GM19023 (cell line): ENCODE measurements around the gene KLHDC1.
A peak's percentile ranks its signal among the peaks of the same experiment; 100 is the strongest.
"Not testable (repeated sequence)": the region's sequence is repeated elsewhere in the genome, so short reads cannot be mapped to it uniquely, and the experiment has no call there.

Experiments
- ATAC-seq: cut with Tn5 transposase; IDR thresholded peaks from one replicate; pipeline ENCODE4 v1.9.1; 2021; ENCODE audit warnings: mild to moderate bottlenecking, moderate library complexity; ENCODE audit not compliant: unreplicated experiment

Gene KLHDC1

DNA sequence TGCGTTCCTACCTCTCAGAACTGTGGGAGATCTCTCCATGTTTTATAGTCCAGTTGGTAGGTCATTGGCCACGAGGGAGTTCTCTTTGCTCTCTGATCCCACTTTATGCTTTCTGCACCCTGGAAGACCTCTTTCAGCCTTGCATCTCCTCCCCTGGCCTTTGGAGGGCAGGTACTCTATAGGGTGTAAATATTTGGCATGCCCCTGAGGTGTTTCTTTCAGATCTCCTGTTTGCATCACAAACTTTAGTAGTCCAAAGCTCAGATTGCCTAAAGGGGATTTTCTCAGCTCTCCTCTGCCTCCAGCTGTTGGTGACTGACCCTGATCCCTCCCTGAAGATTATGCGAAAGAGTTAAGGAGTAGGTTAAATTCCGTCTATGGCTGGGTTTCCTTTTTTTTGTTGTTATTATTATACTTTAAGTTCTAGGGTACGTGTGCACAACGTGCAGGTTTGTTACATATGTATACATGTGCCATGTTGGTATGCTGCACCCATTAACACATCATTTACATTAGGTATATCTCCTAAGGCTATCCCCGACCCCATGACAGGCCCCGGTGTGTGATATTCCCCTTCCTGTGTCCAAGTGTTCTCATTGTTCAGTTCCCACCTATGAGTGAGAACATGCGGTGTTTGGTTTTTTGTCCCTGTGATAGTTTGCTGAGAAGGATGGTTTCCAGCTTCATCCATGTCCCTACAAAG is 29.0 kb downstream of the KLHDC1 start:
- ATAC-seq: not testable (repeated sequence)

- ATAC-seq: no peak
Observed at GRCh38 chr14:49727171-49727570, 34.3 kb downstream of the KLHDC1 start.

DNA sequence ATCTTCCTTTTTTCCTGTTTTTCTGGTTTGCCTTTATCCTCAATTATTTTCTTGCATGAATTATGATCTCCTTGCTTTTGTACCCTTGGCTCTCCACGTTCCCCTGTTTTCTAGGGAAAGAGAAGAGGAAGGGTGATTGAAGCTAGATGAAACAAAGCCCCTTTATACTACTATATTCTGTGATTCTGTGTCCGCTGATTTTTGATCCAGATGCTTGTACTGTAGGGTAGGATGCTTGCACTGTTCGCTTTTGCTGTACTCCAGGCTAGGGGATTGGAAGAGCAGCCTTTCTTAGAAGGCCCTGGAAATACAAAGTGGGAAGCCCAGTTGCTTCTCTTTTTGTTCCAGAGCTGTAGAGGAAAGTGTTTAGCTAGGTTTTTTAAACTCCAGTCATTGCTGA is 40.0 kb downstream of the KLHDC1 start:
- no peak for ATAC-seq

- ATAC-seq: no peak
Observed at GRCh38 chr14:49733836-49734235, 40.9 kb downstream of the KLHDC1 start.

- not testable (repeated sequence) for ATAC-seq
Observed at GRCh38 chr14:49735669-49736068, 42.7 kb downstream of the KLHDC1 start.

- no peak for ATAC-seq
Observed at GRCh38 chr14:49745191-49745590, 52.3 kb downstream of the KLHDC1 start.

DNA sequence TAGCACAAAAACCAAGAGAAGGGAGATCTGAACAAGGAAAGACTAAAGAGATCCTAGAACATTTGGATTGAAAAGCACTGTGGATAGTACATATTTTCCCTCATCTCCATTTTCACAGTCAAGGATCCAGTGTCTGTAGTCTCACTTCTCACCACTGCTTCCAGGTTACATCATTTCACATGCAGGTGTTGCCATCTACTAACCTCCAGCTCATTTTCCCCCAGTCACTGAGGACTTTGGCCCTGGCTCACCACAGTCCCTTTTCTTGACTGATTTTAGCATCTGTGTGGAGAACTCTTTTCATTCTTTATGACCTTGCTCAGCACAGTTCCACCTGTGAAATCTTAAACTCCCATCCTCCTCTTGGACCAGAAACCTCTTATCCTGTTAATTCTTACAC is 53.6 kb downstream of the KLHDC1 start:
- not testable (repeated sequence) for ATAC-seq

- no peak for ATAC-seq
Observed at GRCh38 chr14:49754570-49755097, 61.7 kb downstream of the KLHDC1 start.

DNA sequence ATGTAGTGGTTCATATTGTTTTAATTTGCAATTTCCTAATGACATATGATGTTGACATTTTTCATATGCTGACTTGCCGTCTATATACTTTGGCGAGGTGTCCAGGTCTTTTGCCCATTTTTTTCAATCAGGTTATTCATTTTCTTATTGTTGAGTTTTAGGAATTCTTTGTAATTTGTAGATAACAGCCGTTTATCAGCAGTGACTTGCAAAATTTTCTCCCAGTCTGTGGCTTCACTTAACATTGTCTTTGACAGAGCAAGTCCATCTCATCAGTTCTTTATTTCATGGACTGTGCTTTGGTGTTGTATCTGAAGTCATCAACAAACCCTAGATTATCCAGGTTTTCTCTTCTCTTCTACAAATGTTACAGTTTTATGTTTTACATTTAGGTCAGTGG is 62.5 kb downstream of the KLHDC1 start:
- no peak for ATAC-seq

- ATAC-seq: no peak
Observed at GRCh38 chr14:49761839-49762551, 69.1 kb downstream of the KLHDC1 start.

GRCh38 chr14:49766839-49767238 is 73.9 kb downstream of the KLHDC1 start:
- no peak for ATAC-seq

GRCh38 chr14:49767270-49767570 is 74.3 kb downstream of the KLHDC1 start:
- ATAC-seq: no peak

DNA sequence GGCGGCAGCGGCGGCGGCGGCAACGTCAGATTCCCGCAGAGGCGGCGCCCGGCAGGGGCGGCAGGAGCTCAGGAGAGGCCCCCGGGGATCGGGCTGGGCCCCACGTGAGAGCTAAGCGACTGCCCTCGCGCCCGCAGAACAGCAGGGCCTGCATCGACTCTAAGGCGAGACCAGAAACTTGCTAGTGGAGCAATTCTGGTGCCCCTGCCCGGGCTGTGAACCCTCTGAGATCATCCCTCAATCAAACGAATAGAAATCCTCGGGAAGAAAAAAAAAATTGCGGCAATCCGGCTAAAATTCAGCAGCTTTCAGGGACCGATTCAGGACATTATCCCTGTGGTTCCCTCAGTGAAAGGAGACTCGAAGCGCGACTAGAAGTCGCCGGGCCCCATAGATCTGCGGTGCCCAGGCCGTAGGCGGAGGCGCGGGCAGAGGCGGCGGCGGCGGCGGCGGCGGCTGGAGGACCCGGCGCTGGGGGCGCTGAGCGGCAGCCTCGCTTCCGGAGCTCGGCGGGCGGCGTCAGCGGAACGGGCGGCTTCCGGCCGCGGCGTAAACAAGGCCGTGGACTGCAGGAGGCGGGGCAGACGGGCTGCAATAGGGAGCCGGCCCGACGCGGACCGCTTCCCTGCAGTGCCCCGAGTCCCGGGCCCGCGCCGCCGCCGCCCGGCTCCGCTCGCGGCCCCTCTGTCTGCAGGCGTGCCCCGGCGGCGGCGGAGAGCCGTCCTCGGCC is 74.8 kb downstream of the KLHDC1 start, which contains the start of gene KLHDC2:
KLHDC2 (plus strand) TSS at position 583 of the 730 bp plus-strand sequence. CDS start 316 bp downstream, outside the sequence.
- peak; percentile 93 for ATAC-seq

GRCh38 chr14:49768301-49769121 is 75.6 kb downstream of the KLHDC1 start:
- peak; percentile 31 for ATAC-seq

GRCh38 chr14:49769171-49769570 is 76.3 kb downstream of the KLHDC1 start:
- no peak for ATAC-seq

- no peak for ATAC-seq
Observed at GRCh38 chr14:49769581-49770211, 76.8 kb downstream of the KLHDC1 start.

- no peak for ATAC-seq
Observed at GRCh38 chr14:49770212-49770817, 77.4 kb downstream of the KLHDC1 start.

DNA sequence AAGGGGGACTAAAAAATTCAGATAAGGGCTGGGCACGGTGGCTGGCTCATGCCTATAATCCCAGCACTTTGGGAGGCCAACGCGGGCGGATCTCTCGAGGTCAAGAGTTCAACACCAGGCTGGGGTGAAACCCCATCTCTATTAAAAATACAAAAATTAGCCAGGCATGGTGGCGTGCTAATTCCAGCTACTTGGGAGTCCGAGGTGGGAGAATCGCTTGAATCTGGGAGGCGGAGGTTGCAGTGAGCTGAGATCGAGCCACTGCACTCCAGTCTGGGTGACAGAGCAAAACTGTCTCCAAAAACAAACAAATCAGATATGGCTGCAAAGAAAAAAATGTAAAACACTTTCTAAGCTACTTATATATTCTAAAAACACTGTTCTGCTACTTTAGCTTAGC is 78.8 kb downstream of the KLHDC1 start:
- ATAC-seq: not testable (repeated sequence)

- ATAC-seq: no peak
Observed at GRCh38 chr14:49774106-49774505, 81.2 kb downstream of the KLHDC1 start.

DNA sequence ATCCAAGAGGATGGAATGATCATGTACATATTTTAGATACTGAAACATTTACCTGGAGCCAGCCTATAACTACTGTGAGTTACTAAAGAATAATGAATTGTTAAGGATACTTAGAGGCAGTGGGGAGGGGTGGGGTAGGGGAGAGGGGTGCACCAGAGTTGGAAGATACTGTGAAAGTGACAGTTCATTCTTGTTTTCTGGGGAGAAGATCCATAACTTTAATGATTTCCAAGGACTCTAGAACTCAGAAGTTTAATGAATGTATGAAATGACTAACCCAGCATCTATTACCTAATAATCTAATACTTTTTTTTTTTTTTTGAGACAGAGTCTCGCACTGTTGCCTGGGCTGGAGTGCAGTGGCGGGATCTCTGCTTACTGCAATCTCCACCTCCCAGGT is 85.5 kb downstream of the KLHDC1 start:
- no peak for ATAC-seq
